ENCODE measurements around the gene PXYLP1. TPM values are rescaled to one million over a fixed set of nuclear protein-coding genes. Genes with fewer than 3 reads are reported as not detected.

Gene PXYLP1
- total and polyA plus RNA-seq, 2 of the 8 experiments (the other 6 are each of a cell fraction or from before 2014, with no cell fraction given), result 19.4 to 20.6 TPM

GRCh38 chr3:141218926-141219325, 12.7 kb upstream of the PXYLP1 start:
- Histone ChIP-seq H3K14ac (ENCODE audit: insufficient read length) (no peak overlapping the region), H3K9me3 (ENCODE audit: insufficient read depth in 2 of 2, low read depth in 1 of 2, low read length in 1 of 2) (0 out of 4 replicates have a peak, but pooled peaks cover 0 to 4% of the 10 kb centered on the region in 2 experiments), H3K79me2 (ENCODE audit: control insufficient read depth in 1 of 2, insufficient read depth in 2 of 2, low read length in 2 of 2) (no peaks in the 10 kb centered on the region), H2BK5ac (ENCODE audit: low read depth, low read length) (no peak overlapping the region), H4K5ac (ENCODE audit: insufficient read length, low read depth, low read length) (no peak overlapping the region), H4K91ac (replicated peaks; ENCODE audit: insufficient read length, low read length) (no peak overlapping the region), H2BK20ac (ENCODE audit: low read length) (no peak overlapping the region), H3K27me3 (replicated peaks in 1 of 4; ENCODE audit: control insufficient read depth in 3 of 4, extremely low read depth in 1 of 4, insufficient read depth in 3 of 4, low read length in 3 of 4) (no peaks in the 10 kb centered on the region), H3K4me2 (ENCODE audit: insufficient read depth in 1 of 2, low read depth in 2 of 2, low read length in 2 of 2) (no peak overlapping the region), H3K23ac (ENCODE audit: insufficient read length) (no peak overlapping the region), H2AFZ (ENCODE audit: low read length) (no peak overlapping the region), H3K4me3 (ENCODE audit: extremely low read depth in 1 of 4, insufficient read depth in 2 of 4, low read depth in 3 of 4, low read length in 4 of 4) (no peak overlapping the region), H2AK5ac (ENCODE audit: low read depth, low read length) (no peak overlapping the region), H3K18ac (ENCODE audit: extremely low read depth, low read length) (no peak overlapping the region), H3K27ac (ENCODE audit: low read depth, low read length) (no peak overlapping the region), H3K36me3 (ENCODE audit: control insufficient read depth in 2 of 4, insufficient read depth in 4 of 4, low read length in 3 of 4) (no peaks in the 10 kb centered on the region), H2BK120ac (replicated peaks; ENCODE audit: low read depth, low read length) (no peak overlapping the region), H4K20me1 (replicated peaks in 1 of 2; ENCODE audit: control insufficient read depth in 1 of 2, insufficient read depth in 2 of 2, low read length in 2 of 2) (no peaks in the 10 kb centered on the region), H3K79me1 (ENCODE audit: low read depth, low read length) (no peaks in the 10 kb centered on the region), H4K8ac (ENCODE audit: extremely low read depth, insufficient read depth, low read length) (no peak overlapping the region), H3K4ac (replicated peaks; ENCODE audit: insufficient read length, low read depth, low read length) (no peak overlapping the region), H3K4me1 (replicated peaks in 1 of 4; ENCODE audit: control insufficient read depth in 3 of 4, insufficient read depth in 4 of 4, low read length in 3 of 4) (peaks cover 0 to 3% (median 0%) of the 10 kb centered on the region in 4 experiments; a peak in 1 of 7 replicates), H3K56ac (replicated peaks; ENCODE audit: insufficient read length, low read depth, low read length) (no peak overlapping the region), H2BK12ac (ENCODE audit: low read depth, low read length) (no peak overlapping the region), H3K9ac (replicated peaks in 1 of 4; ENCODE audit: extremely low read depth in 1 of 4, low read depth in 3 of 4, low read length in 3 of 4) (no peak overlapping the region), H2BK15ac (ENCODE audit: low read length) (no peak overlapping the region), H3K23me2 (ENCODE audit: low read depth, low read length) (no peaks in the 10 kb centered on the region)
- CTCF ChIA-PET (ENCODE audit: partially characterized antibody), result no interaction called here
- WGBS, 2 experiments (ENCODE audit: extremely low coverage in 1 of 2, insufficient coverage in 1 of 2, insufficient read length in 1 of 2, insufficient replicate concordance in 2 of 2, low coverage in 1 of 2, low lambda C conversion rate in 2 of 2, missing lambda C conversion rate in 1 of 2), result 90% methylated on average over 2 of the region's 2 CpGs; no CpG with 5 or more reads in 1 of the 2 experiments
- DNase-seq (ENCODE audit: low read depth in 1 of 2, low spot score in 2 of 2), result no peak
- POLR2A ChIA-PET (ENCODE audit: partially characterized antibody), result interaction anchor here (1.8 kb wide), 1 partner anchor 9 kb away, joined by 5 read pairs; no protein-coding TSS in a partner anchor
- no peak for TF ChIP-seq TAF1 (IDR thresholded peaks at IDR 0.05; ENCODE audit: low read depth, low read length)
- no peak for TF ChIP-seq POU5F1 (IDR thresholded peaks at IDR 0.05; ENCODE audit: low read depth, low read length)
- no peak for TF ChIP-seq CTCF (IDR thresholded peaks at IDR 0.05; ENCODE audit: control extremely low read depth in 1 of 3, insufficient read depth in 1 of 3, low read depth in 1 of 3, low read length in 3 of 3)
- TF ChIP-seq RFX5 (IDR thresholded peaks at IDR 0.05; ENCODE audit: borderline replicate concordance, low read depth, low read length), result no peak
- no peak for TF ChIP-seq CHD1 (IDR thresholded peaks at IDR 0.05; ENCODE audit: low read depth, low read length)
- TF ChIP-seq CHD2 (IDR thresholded peaks at IDR 0.05; ENCODE audit: low read length), result no peak
- TF ChIP-seq TBP (IDR thresholded peaks at IDR 0.05; ENCODE audit: low read depth, low read length), result no peak
- TF ChIP-seq GTF2F1 (IDR thresholded peaks at IDR 0.05; ENCODE audit: borderline replicate concordance, low read depth, low read length), result no peak
- TF ChIP-seq RBBP5 (IDR thresholded peaks at IDR 0.05; ENCODE audit: borderline replicate concordance, low read depth, low read length), result no peak
- FAIRE-seq, result no peak
